DMS153 treated with DMSO at 0.1 percent for 48 hours (cell line): ENCODE results near the gene TUG1.

ENCODE experiments used
- DNase-seq: peaks from one replicate; lab custom pipeline; 2025; ENCODE audit not compliant: unreplicated experiment; lab: John Stamatoyannopoulos, UW

Gene TUG1

GRCh38 chr22:30996462-30996861, 27.4 kb downstream of the TUG1 start:
- DNase-seq = no peak

- no peak for DNase-seq
Measured at GRCh38 chr22:30998329-30998728, 29.3 kb downstream of the TUG1 start.

GRCh38 chr22:31001124-31001770, 32.2 kb downstream of the TUG1 start:
- no peak for DNase-seq

GRCh38 chr22:31005535-31005934, 36.5 kb downstream of the TUG1 start:
- DNase-seq = no peak

- DNase-seq = no peak
Measured at GRCh38 chr22:31019191-31019930, 50.3 kb downstream of the TUG1 start.

GRCh38 chr22:31020334-31020733, 51.3 kb downstream of the TUG1 start:
- no peak for DNase-seq

GRCh38 chr22:31022516-31022915, 53.5 kb downstream of the TUG1 start:
- DNase-seq = no peak
